ENCODE data around the gene TAF6. TPM values are rescaled to one million over a fixed set of nuclear protein-coding genes. Genes with fewer than 3 reads are reported as not detected.
A peak's percentile ranks its signal among the peaks of the same experiment; 100 is the strongest.

The TAF6 gene
- total and polyA plus RNA-seq, 2 donors (not counting 1 experiment from before 2014, with no cell fraction given) = 16.2 to 41.5 TPM

DNA sequence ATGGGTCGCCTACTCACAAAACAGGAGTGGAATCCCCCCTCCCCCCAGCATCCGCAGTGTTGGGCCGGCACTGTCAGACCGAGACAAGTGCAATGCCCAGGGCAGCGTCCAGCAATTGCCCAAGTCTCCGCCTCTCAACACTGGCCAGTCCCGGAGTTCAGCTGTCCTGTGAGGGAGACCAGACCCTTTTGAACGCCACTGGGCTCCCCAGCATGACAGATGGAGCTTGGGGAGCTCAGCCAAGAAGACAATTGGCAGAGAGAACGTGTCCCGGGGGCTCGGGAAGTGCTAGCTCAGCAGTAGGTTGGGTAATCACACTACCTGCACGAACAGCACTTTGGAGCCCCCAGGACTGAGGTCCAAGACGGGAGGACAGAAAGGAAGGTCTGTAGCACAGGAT, 25.7 kb downstream of the TAF6 start:
- H3K4me1 ChIP-seq (ENCODE audit: control insufficient read depth, extremely low read depth, insufficient read depth, low read length) = peaks cover 15% of the 10 kb centered on the region
- no peak for TF ChIP-seq EZH2 (IDR thresholded peaks at IDR 0.05; ENCODE audit: low read length, missing control alignments)
- TF ChIP-seq, protein P1, sequence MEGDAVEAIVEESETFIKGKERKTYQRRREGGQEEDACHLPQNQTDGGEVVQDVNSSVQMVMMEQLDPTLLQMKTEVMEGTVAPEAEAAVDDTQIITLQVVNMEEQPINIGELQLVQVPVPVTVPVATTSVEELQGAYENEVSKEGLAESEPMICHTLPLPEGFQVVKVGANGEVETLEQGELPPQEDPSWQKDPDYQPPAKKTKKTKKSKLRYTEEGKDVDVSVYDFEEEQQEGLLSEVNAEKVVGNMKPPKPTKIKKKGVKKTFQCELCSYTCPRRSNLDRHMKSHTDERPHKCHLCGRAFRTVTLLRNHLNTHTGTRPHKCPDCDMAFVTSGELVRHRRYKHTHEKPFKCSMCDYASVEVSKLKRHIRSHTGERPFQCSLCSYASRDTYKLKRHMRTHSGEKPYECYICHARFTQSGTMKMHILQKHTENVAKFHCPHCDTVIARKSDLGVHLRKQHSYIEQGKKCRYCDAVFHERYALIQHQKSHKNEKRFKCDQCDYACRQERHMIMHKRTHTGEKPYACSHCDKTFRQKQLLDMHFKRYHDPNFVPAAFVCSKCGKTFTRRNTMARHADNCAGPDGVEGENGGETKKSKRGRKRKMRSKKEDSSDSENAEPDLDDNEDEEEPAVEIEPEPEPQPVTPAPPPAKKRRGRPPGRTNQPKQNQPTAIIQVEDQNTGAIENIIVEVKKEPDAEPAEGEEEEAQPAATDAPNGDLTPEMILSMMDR (conservative IDR thresholded peaks at IDR 0.05 in 1 of 2, IDR thresholded peaks at IDR 0.05 in 1 of 2; ENCODE audit: low read depth in 1 of 2, low read length in 2 of 2) = no peak
- no peaks in the 10 kb centered on the region for H3K27me3 ChIP-seq (ENCODE audit: control insufficient read depth, insufficient read depth, low read length)
- no peak overlapping the region for H2AFZ ChIP-seq (ENCODE audit: low read length)
- no peak overlapping the region for H3K4me3 ChIP-seq (replicated peaks in 1 of 4; ENCODE audit: control extremely low read depth in 1 of 4, insufficient read depth in 1 of 4, low read depth in 3 of 4, low read length in 4 of 4)
- peak overlapping the region; percentile 53 for H3K27ac ChIP-seq (ENCODE audit: insufficient read depth, low read length)
- H3K79me2 ChIP-seq (ENCODE audit: control insufficient read depth, insufficient read depth, low read length) = peaks cover 36% of the 10 kb centered on the region
- DNase-seq (ENCODE audit: low read depth in 2 of 2) = no peak
- no peaks in the 10 kb centered on the region for H4K20me1 ChIP-seq (ENCODE audit: control insufficient read depth, extremely low read depth, insufficient read depth, low read length)
- H3K9me3 ChIP-seq (ENCODE audit: control insufficient read depth, insufficient read depth, low read depth, low read length) = no peaks in the 10 kb centered on the region
- no peak overlapping the region for H3K9ac ChIP-seq (ENCODE audit: insufficient read depth, low read length)
- no peak overlapping the region for H3K4me2 ChIP-seq (ENCODE audit: extremely low read depth, insufficient read depth, low read length)
- H3K36me3 ChIP-seq (ENCODE audit: control insufficient read depth, insufficient read depth, low read length) = peaks cover 61% of the 10 kb centered on the region

DNA sequence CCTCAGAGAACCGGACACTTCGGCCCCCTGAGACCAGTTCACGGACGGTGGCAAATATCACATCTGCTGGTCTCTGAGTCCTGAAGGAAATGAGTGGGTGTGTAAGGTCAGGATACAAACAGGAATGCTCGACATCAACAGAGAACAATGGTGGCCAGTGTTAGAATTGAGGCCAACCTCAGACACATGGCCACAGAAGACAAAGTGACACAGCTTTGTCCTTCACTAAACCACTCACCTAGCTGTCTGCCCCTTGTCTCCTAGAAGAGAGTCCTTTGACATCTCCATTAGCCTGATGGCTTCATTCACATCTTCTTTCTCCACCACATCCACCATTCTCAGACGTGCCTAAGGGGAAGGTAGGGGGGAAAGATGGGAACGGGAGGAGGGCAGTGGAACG, 26.1 kb downstream of the TAF6 start:
- Histone ChIP-seq H3K27me3 (ENCODE audit: control insufficient read depth, insufficient read depth, low read length) (no peaks in the 10 kb centered on the region), H4K20me1 (ENCODE audit: control insufficient read depth, extremely low read depth, insufficient read depth, low read length) (no peaks in the 10 kb centered on the region), H3K9me3 (ENCODE audit: control insufficient read depth, insufficient read depth, low read depth, low read length) (no peaks in the 10 kb centered on the region), H3K27ac (ENCODE audit: insufficient read depth, low read length) (no peak overlapping the region), H3K9ac (ENCODE audit: insufficient read depth, low read length) (no peak overlapping the region), H3K4me1 (ENCODE audit: control insufficient read depth, extremely low read depth, insufficient read depth, low read length) (peaks cover 18% of the 10 kb centered on the region), H3K4me3 (replicated peaks in 1 of 4; ENCODE audit: control extremely low read depth in 1 of 4, insufficient read depth in 1 of 4, low read depth in 3 of 4, low read length in 4 of 4) (no peak overlapping the region), H3K79me2 (ENCODE audit: control insufficient read depth, insufficient read depth, low read length) (peaks cover 34% of the 10 kb centered on the region), H3K36me3 (ENCODE audit: control insufficient read depth, insufficient read depth, low read length) (peaks cover 57% of the 10 kb centered on the region), H2AFZ (ENCODE audit: low read length) (no peak overlapping the region), H3K4me2 (ENCODE audit: extremely low read depth, insufficient read depth, low read length) (no peak overlapping the region)
- TF ChIP-seq, protein P1 (conservative IDR thresholded peaks at IDR 0.05 in 1 of 2, IDR thresholded peaks at IDR 0.05 in 1 of 2; ENCODE audit: low read depth in 1 of 2, low read length in 2 of 2) = no peak
- no peak for TF ChIP-seq EZH2 (IDR thresholded peaks at IDR 0.05; ENCODE audit: low read length, missing control alignments)
- no peak for DNase-seq (ENCODE audit: low read depth in 2 of 2)

DNA sequence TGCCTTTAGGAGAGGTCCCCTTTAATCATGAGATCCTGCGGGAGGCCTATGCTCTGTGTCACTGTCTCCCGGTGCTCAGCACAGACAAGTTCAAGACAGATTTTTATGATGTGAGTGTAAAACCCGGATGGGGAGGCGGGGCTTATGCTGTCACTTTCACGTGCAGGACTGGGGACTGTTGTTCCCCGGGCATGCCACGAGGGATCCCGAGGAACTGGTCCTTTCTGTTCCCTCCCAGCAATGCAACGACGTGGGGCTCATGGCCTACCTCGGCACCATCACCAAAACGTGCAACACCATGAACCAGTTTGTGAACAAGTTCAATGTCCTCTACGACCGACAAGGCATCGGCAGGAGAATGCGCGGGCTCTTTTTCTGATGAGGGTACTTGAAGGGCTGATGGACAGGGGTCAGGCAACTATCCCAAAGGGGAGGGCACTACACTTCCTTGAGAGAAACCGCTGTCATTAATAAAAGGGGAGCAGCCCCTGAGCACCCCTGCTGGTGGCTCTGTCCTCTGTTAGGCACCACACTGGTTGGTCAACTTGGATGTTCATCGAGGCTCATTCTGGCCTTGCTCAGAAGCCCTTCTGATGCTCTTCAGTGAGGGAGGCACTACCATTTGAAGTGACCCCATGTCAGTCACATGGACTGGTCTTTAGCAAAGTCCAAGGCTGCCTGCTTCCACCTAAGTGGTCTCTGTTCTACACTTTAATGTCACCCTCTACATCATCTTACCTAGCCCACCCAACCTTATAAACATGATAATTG, 27.6 kb downstream of the TAF6 start:
- Histone ChIP-seq H3K4me2 (ENCODE audit: extremely low read depth, insufficient read depth, low read length) (peak overlapping the region; percentile 15), H3K4me3 (replicated peaks in 1 of 4; ENCODE audit: control extremely low read depth in 1 of 4, insufficient read depth in 1 of 4, low read depth in 3 of 4, low read length in 4 of 4) (no peak overlapping the region), H2AFZ (ENCODE audit: low read length) (no peak overlapping the region), H3K9me3 (ENCODE audit: control insufficient read depth, insufficient read depth, low read depth, low read length) (no peaks in the 10 kb centered on the region), H4K20me1 (ENCODE audit: control insufficient read depth, extremely low read depth, insufficient read depth, low read length) (no peaks in the 10 kb centered on the region), H3K27me3 (ENCODE audit: control insufficient read depth, insufficient read depth, low read length) (no peaks in the 10 kb centered on the region), H3K27ac (ENCODE audit: insufficient read depth, low read length) (peak overlapping the region; percentile 34), H3K79me2 (ENCODE audit: control insufficient read depth, insufficient read depth, low read length) (peaks cover 27% of the 10 kb centered on the region), H3K36me3 (ENCODE audit: control insufficient read depth, insufficient read depth, low read length) (peaks cover 46% of the 10 kb centered on the region), H3K9ac (ENCODE audit: insufficient read depth, low read length) (no peak overlapping the region), H3K4me1 (ENCODE audit: control insufficient read depth, extremely low read depth, insufficient read depth, low read length) (peaks cover 26% of the 10 kb centered on the region)
- no peak for TF ChIP-seq EZH2 (IDR thresholded peaks at IDR 0.05; ENCODE audit: low read length, missing control alignments)
- TF ChIP-seq, protein P1 (conservative IDR thresholded peaks at IDR 0.05 in 1 of 2, IDR thresholded peaks at IDR 0.05 in 1 of 2; ENCODE audit: low read depth in 1 of 2, low read length in 2 of 2) = peak in 1 of 2 donors; percentile 19
- peak in 1 of 2 donors; percentile 29 for DNase-seq (ENCODE audit: low read depth in 2 of 2)
